Ovary (tissue), 9 donors: ENCODE data around the gene IP6K1. TPM values are rescaled to one million over a fixed set of nuclear protein-coding genes. Genes with fewer than 3 reads are reported as not detected.

Source experiments
- DNase-seq, 5 donors: peaks; one replicate each; pipeline ENCODE4 v3.0.0-alpha.2; 2019 to 2020
- H3K27ac ChIP-seq, 2 donors: fragments of 200-600 bp; one replicate each; pipeline versions ENCODE4 v1.5.1 to v1.8.0; 2019 to 2022
- H3K27me3 ChIP-seq: fragments of 200-600 bp; one replicate; pipeline ENCODE4 v1.8.0; 2022
- H3K36me3 ChIP-seq: fragments of 200-600 bp; sonication (generic); one replicate; pipeline ENCODE4 v1.5.1; 2019
- H3K4me1 ChIP-seq: one replicate; pipeline ENCODE4 v1.8.1; 2013; ENCODE audit warnings: mild to moderate bottlenecking, moderate library complexity; ENCODE audit not compliant: insufficient read depth
- H3K4me3 ChIP-seq: fragments of 200-600 bp; sonication (generic); one replicate; pipeline ENCODE4 v1.5.1; 2017
- H3K9me3 ChIP-seq, 2 donors: fragments of 200-600 bp in 1 of 2; sonication (generic) in 1 of 2; one replicate each; pipeline versions ENCODE4 v1.5.1 to v1.8.1; 2013 to 2019; ENCODE audit warnings: mild to moderate bottlenecking in 1 of 2, moderate library complexity in 1 of 2
- CTCF ChIP-seq, 3 donors: fragments of 450-650 bp in 2 of 3; fragments of 200-600 bp in 1 of 3; IDR thresholded peaks; one replicate each; pipeline versions ENCODE4 v1.5.1 to v1.8.0; 2016 to 2022; ENCODE audit warnings: antibody characterized with exemption in 3 of 3, mild to moderate bottlenecking in 1 of 3
- EP300 ChIP-seq: sonication (generic); formaldehyde crosslinking; IDR thresholded peaks from one replicate; pipeline ENCODE4 v1.6.1; 2017; ENCODE audit warnings: antibody characterized with exemption
- POLR2A ChIP-seq: fragments of 450-650 bp; IDR thresholded peaks from one replicate; pipeline ENCODE4 v1.6.1; 2017; ENCODE audit warnings: antibody characterized with exemption, mild to moderate bottlenecking, moderate library complexity
- WGBS, 3 donors: extraction: QIAGEN DNeasy Blood & Tissue Kit in 1 of 3; methylation state at CpG; one replicate each; pipeline versions ENCODE4 v1.1.5 to v1.1.7; 2013 to 2017; 5-methylcytosine and 5-hydroxymethylcytosine counted together
- intact Hi-C, 4 donors: fragments of 100-400 bp; cut with DNase I; formaldehyde crosslinking; loops; one replicate each; pipeline versions ENCODE4 v1.11.0 to v1.15.1; 2022 to 2023
- polyA plus RNA-seq, 2 donors: library from polyadenylated mRNA; stranded (reverse); fragments of 200-250 nt in 1 of 2; fragments of 350-450 nt in 1 of 2; fragmentation: Illumina TruSeq in 1 of 2; extraction: RNeasy Lipid Tissue Mini Kit (QIAGEN cat#74804) in 1 of 2; gene quantifications; one replicate each; pipeline ENCODE4 v1.2.3, GENCODE V29; 2013 to 2014
- total RNA-seq, 7 donors: library from RNA; depleted of rRNA in 2 of 7; stranded (reverse); fragments of >200 nt in 2 of 7; fragmentation: NEBNext Ultra II Directional in 3 of 7; extraction: Animal tissue kit (Norgen Biotek cat#: 25700) in 3 of 7; gene quantifications; one replicate each; pipeline versions ENCODE4 v1.1.0 to v1.2.4, GENCODE V29; 2016 to 2023
- donor health status: DM: no; HTN: no; CAD: no; lungs with moderate emphysema.
- donor health status: DM: no; HTN: no; CAD: no.
- donor health status: Bipolar disorder and iron deficiency.
- donor health status: DM: yes; HTN: yes; CAD: no.
- donor health status: DM: no; HTN: no; CAD: no.
- donor health status: DM: yes; HTN: yes; CAD: no.

IP6K1 gene
- total and polyA plus RNA-seq, 9 donors, result 27.9 to 52.4 (median 47.0) TPM

DNA sequence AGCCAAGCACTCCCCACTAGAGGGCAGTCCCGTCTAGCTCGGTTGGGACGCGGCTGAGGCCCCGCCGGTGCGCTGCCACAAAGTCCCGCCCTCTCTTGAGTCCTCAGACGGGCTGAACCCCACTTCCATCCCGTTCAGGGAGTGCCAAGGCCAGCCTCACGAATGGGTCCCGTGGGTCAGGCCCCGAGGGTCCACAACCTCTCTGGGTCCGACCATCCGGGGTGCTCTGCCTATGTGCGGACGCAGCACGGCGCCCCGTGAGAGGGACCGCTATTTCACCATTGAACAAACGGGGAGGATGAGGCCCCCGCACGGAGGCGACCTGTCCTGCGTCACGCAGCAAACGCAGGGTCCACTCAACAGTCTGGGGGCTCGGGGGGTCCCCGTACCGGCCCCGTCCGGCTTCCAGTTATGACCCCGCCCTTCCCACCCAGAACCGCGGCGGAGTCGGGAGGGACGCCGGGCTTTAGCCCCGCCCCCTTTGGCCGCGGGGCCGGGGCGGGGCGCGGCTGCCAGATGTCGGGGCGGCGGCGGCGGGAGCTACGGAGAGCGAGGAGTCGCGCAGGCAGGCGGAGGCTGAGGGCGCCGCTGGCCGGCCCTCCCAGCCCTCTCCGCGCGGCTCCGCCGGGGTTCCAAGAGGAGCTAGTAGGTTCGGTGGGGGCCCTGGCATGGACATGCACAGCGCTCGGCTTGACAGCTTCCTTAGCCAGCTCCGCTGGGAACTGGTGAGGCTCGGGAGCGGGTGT is 16.6 kb upstream of the IP6K1 start, which contains the start of gene INKA1:
TSS of gene INKA1 (plus strand) at position 543 of the 746 bp plus-strand sequence. CDS start at position 675, 132 bp downstream.
- peak within 1 kb of the TSS; percentile 67 for H3K4me3 ChIP-seq
- TF ChIP-seq POLR2A (peak; percentile 16), CTCF (IDR thresholded peaks at IDR 0.05) (peak; percentile 87 to 95 (median 91)), EP300 (no peak)
- no peaks in the 10 kb centered on the region for H3K36me3 ChIP-seq
- H3K27ac ChIP-seq, result peak within 1 kb of the TSS; percentile 50 to 92
- H3K27me3 ChIP-seq, result no peaks in the 10 kb centered on the region
- intact Hi-C loops, result loop anchor here in 3 of 4 donors (2.0 to 10.0 kb wide), 3 partner anchors 36 to 102 kb away; partner anchors contain the start of gene MST1R (in 1 of the 3)
- peak; percentile 89 to 92 (median 91) for DNase-seq
- WGBS, 3 donors, result 0 to 1% (median 1%) methylated on average over 31 to 71 of the region's 71 CpGs
- H3K9me3 ChIP-seq, result no peaks in the 10 kb centered on the region
- H3K4me1 ChIP-seq, result peaks cover 11% of the 10 kb centered on the region

DNA sequence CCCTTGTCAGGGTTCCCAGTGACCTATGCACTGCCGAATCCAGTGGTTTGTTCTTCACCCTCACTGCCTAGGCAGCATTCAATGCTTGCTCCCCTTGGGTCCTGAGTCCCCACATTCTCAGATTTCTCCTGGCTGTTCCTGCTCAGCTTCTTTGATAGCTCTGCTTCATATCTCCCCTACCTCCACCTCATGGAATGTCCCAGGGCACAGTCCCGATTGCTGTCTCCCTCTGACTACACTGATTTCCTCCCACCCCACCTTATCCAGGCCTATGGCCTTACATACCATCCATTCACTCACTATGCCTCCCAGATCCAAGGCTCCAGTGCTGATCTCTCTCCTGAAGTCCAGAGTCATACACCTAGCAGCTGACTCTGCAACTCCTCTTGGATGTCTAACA is 14.8 kb upstream of the IP6K1 start:
- H3K4me1 ChIP-seq, result peaks cover 11% of the 10 kb centered on the region
- DNase-seq, result no peak
- intact Hi-C loops, result loop anchor here in 1 of 4 donors (10.0 kb wide), 1 partner anchor 104 kb away; the partner anchor contains the start of gene MST1R
- no peak for TF ChIP-seq POLR2A
- TF ChIP-seq CTCF (IDR thresholded peaks at IDR 0.05), result no peak
- TF ChIP-seq EP300, result no peak
- H3K4me3 ChIP-seq, result no peak overlapping the region
- H3K36me3 ChIP-seq, result no peaks in the 10 kb centered on the region
- H3K9me3 ChIP-seq, result no peaks in the 10 kb centered on the region
- H3K27me3 ChIP-seq, result no peaks in the 10 kb centered on the region
- WGBS, 3 donors, result 76 to 83% (median 77%) methylated on average over 2 of the region's 2 CpGs
- H3K27ac ChIP-seq, result no peak overlapping the region

GRCh38 chr3:49799761-49800160 is 13.4 kb upstream of the IP6K1 start, which contains the start of gene CDHR4:
Gene CDHR4, minus strand, starts transcription at chr3:49799873. Its CDS starts 61 bp downstream, at chr3:49799812.
- Histone ChIP-seq H3K4me3 (no peak within 1 kb of the TSS), H3K36me3 (no peaks in the 10 kb centered on the region), H3K27me3 (no peaks in the 10 kb centered on the region), H3K4me1 (peaks cover 5% of the 10 kb centered on the region), H3K9me3 (no peaks in the 10 kb centered on the region), H3K27ac (no peak within 1 kb of the TSS)
- intact Hi-C loops, result loop anchor here in 1 of 4 donors (10.0 kb wide), 1 partner anchor 105 kb away; the partner anchor contains the start of gene MST1R
- no peak for TF ChIP-seq CTCF (IDR thresholded peaks at IDR 0.05)
- no peak for TF ChIP-seq EP300
- TF ChIP-seq POLR2A, result no peak
- no peak for DNase-seq
- WGBS, 3 donors, result 58 to 60% (median 58%) methylated on average over 4 of the region's 4 CpGs

- WGBS, 3 donors, result 71 to 85% (median 84%) methylated on average over 1 of the region's 1 CpG
- H3K9me3 ChIP-seq, result no peaks in the 10 kb centered on the region
- peaks cover 5% of the 10 kb centered on the region for H3K4me1 ChIP-seq
- intact Hi-C loops, result no loop called here
- no peaks in the 10 kb centered on the region for H3K27me3 ChIP-seq
- H3K27ac ChIP-seq, result no peak overlapping the region
- no peak overlapping the region for H3K4me3 ChIP-seq
- H3K36me3 ChIP-seq, result no peaks in the 10 kb centered on the region
- no peak for DNase-seq
- TF ChIP-seq CTCF (IDR thresholded peaks at IDR 0.05), result no peak
- no peak for TF ChIP-seq EP300
- TF ChIP-seq POLR2A, result no peak
Observed at GRCh38 chr3:49799105-49799504, 12.8 kb upstream of the IP6K1 start.
